Neural progenitor cell (in vitro differentiated cells): ENCODE results near the gene COTL1.

ENCODE experiments used
- CTCF ChIP-seq: fragments of 200-600 bp; sonication (generic); IDR thresholded peaks from 2 replicates; pipeline ENCODE4 v1.5.1; 2017; ENCODE audit warnings: antibody characterized with exemption, mild to moderate bottlenecking
- EZH2 ChIP-seq: fragments of 200-600 bp; sonication (generic); IDR thresholded peaks from 2 replicates; pipeline ENCODE4 v1.6.1; 2017; ENCODE audit warnings: antibody characterized with exemption, mild to moderate bottlenecking, moderate library complexity
- EZH2phosphoT487 ChIP-seq: fragments of 200-600 bp; sonication (generic); IDR thresholded peaks from 2 replicates; pipeline ENCODE4 v1.6.1; 2017; ENCODE audit warnings: antibody characterized with exemption

- TF ChIP-seq CTCF (no peak), EZH2 (no peak), EZH2phosphoT487 (no peak)
These were observed 67.8 kb downstream of the COTL1 start for GRCh38 chr16:84550096-84550495.
